Measurements from ENCODE around the gene SARDH.
A peak's percentile ranks its signal among the peaks of the same experiment; 100 is the strongest.
"Not testable (repeated sequence)": the region's sequence is repeated elsewhere in the genome, so short reads cannot be mapped to it uniquely, and the experiment has no call there.

SARDH gene

DNA sequence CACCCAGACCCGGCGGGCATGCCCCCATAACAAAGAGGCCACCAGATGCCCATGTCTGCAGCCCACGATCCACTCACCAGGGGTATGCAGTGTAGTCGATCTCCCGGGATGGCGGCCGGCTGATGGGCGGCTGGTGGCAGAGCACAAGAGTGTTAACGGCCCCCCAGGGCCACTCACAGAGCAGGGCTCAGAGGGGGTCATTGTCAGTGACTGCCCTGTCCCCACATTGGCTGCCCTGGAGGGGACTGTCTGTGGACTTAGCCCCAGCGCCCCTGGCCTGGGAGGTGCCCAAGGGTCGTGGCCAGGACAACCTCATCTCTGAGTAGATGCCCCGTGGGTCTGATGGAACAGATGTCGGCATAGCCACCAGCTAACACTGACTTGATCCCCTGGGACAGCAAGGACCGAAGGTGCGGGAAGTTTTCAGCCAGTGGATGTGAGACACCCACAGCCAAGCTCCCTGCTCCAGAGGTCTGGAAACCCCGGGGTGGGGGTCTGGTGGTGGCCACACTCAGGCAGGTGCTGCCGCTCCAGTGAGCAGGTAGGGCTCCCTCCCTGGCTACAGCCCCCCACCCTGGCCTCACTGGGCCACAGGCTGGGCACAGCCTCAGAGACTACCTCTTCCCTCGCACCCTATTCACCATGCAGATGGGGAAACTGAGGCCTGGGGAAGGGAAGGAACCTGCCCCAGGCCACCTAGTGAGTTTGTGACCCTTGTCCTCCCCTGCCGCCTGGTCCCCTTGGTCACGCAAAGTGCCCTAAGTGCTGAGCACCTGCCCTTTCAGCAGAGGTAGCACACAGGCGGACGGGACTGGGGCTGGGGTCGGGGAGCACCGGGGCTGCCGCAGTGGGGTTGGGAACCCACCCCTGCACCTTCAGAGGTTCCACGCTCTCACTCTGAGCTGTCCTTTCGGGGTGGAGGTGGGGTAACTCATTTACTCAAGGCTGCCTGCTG, 38.1 kb upstream of the SARDH start:
- no peak for DNase-seq

DNA sequence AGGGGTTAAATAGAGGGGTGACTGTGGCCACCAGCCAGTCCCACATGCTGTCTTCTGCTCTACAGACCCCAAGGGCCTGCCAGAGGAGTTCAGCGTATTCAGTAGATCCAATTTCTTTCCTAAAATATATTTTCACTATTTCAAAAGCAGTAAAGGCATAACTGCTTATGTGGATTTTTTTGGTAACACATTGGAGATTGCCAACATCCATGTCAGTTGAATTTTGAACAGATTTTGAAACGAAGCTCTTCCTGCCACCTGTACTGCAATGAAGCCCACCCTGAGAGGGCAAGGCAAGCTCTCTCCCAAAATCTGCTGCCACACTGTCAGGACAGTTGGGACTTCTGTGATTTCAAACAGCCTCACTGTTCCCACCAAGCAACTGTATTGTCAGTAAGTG, 37.1 kb upstream of the SARDH start:
- DNase-seq = no peak

DNA sequence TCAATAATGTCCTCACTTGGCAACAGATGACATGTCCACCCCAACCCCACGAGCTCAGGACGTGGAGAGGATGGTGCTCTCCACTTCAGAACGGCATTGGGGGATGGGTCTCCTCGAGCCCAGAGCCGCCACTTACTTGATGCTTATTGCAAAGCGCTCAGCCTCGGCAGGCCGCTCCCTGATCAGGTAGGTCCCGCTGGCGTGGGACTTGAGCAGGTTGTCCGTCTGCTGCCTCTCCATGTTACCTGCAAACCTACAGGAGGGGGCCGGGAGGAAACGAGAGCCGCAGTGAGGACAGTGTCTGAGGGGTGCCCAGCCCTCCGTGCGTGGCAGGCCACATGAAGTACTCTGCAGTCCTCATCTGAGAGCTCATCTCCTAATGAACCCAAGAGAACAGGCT, 36.6 kb upstream of the SARDH start:
- DNase-seq = no peak

DNA sequence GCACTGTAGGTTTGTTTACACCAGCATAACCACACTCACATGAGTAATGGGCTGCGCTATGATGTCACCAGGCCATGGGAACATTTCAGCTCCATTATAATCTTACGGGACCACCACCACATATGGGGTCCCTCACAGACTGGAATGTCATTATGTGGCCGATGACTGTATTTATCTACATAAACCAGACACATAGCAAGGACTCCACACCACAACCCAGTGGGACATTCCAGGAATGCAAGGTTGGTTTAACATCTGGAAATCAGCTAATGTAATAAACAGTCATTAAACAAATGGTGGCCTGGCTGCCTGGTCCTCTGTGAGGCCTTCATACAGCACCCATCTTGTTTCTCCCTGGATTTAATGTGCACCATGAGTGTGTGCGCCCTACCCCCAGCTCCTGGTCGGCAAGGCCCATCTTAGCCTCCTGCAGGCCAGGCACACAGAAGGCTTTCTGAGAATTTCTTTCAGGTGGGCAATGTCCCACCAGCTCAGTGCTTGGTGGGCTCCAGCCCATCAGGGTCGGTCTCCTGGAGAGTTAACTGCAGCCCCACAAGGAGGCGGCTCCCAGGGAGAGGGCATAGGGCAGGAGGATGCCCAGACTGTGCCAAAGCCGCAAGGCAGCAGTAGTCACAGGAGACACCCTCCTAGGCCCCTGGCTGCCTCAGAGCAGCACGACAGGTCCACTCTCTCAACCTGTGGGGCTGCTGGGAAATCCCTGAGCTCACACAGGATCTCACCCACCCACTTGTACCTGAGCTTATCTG, 35.9 kb upstream of the SARDH start:
- DNase-seq = no peak

DNA sequence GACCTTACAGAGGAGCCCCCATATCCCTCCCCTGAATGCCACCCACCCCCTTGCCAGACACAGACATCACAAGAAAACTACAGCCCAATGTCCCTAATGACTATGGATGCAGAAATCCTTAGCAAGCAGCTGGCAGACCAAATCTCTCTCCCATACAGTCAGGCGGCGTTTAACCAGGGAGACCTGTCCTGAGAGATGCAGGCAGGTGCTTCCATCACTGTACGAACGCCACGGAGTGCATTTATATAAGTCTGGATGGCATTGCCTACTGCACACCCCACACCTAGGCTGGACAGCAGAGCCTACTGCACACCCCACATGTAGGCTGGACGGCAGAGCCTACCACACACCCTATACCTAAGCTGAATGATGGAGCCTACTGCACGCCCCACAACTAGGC, 34.4 kb upstream of the SARDH start:
- no peak for DNase-seq

DNA sequence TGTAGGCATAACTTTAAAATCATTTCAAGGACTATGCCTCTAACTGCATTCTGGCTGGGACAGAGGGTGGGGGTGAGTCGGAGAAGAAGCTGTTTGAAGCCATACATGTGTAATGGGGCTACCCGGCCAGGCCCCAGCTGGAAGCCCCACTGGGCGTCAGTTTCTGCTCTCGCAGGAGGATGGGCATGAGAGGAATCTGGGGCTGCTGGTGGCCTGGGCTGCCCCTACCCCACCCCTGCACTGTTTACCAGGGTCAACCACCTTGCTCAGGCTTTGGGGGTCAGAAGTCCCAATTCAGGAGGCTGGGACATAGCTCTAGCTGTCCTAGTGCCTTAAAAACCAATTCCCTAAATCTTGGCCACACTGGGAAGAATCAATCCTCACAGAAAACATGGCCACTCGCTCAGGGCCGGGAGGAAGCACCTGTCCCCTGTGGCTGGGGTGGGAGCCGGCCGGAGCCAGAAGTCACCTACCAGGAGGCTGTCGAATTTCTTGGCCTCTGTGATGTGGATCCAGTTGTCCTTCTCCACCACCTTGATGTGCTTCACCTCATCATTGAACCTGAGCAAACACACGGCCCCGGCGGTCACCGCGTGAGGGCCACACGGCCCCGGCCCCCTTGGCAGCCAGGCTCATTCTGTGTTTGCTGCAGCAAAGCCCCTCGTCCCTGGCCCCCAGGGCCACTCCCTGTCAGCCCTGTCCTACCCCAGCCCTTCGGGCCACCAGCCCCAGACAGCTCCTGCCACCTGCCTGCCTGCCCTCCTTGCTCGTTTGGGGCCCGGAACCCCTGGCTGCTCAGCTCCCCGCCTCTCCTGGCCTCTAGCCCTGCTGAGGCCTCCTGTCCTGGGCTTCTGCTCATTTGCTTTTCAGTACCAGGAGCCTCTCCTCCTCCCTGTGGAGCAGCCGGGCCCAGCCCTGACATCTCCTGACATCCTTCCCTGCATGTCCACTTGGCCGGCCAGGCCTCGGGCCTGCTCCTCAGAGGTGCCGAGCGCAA, 33.6 kb upstream of the SARDH start:
- peak; percentile 1 for DNase-seq

DNA sequence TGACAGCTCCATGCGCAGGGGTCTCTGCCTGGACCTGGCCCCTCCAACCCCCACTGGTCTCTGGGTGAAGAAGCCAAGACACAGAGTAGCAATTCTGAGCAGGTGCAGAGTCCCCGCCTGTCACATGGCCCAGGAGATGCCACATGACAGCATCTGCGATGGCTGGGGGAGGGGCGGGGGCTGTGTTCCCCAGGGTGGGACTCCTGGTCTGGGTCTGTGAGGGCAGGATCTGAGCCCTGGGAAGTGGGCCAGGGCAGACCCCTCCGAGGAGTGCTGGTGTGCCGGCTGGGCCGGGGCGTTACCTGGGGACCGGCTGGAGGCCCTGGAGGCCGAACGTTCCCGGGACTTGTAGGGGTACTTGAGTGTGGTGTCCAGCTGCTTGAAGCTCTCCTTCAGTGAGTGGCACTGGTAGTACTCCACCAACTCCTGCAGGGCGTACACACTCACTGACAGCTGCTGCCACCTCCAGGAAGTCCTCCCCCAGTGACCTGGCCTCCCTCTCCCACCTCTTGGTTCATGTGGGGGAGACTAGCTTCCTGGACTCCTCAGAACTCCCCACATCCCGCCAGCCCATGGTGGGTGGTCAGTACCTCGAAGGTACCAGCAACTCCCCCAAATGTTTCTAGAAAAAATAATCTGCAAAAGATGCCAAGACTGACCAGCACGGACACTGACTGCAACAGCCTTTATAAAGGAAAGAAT, 32.1 kb upstream of the SARDH start:
- no peak for DNase-seq

DNA sequence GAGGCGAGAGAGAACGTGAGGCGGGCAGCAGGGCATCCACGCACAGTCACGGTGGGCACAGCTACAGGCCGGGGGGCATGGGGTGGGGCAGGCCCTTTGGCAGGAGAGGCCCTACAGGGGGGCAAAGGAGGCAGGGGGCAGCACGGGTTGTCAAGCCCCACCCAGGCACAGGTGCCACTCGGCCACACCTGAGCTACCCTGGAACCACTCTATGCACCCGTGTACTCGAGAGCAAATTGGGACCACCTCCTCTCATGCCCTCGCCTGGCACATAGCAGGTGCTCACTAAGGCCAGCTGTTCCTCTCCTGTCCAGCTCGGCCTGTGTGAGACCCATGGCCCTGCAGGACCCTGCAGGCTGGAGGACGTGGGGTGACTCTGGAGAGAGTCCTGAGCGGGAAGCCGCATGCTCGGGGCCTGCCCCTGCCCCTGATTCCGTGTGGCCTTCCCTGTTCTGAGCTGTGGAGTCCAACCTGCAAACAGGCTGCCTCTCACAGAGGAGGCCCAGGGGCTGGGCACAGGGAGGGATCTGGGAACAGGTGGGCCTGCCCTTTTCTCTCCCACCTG, 31.4 kb upstream of the SARDH start:
- no peak for DNase-seq

DNA sequence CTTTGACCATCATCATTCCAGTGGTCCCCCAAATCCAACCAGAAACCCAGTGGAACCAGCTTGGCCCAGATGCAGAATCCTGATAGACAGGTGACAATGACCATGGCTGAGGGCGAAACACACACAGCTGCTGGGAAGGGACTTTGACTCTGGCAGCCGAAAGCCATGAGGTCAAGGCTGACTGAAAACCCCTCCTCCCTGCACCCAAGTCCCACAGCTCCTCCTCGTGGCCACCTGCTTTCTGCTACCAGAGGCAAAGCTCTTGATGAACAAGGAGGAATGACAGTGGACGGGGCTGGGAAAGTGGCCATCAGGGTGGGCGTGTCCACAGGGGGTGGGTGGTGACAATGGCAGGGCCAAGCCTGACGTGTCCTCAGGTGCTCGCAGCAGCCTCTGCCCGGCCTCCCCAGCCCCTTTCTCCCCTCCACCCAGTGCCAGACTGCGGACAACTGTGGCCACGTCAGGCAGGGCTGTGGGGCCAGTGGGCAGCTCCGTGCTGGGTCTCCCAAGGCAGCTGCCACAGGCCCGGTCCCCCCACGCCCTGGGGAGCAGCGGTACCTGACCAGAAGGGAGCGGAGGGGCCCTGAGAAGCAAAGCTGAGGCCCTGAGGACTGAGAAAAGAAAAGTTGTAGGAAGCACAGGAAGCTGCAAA, 30.8 kb upstream of the SARDH start:
- no peak for DNase-seq

DNA sequence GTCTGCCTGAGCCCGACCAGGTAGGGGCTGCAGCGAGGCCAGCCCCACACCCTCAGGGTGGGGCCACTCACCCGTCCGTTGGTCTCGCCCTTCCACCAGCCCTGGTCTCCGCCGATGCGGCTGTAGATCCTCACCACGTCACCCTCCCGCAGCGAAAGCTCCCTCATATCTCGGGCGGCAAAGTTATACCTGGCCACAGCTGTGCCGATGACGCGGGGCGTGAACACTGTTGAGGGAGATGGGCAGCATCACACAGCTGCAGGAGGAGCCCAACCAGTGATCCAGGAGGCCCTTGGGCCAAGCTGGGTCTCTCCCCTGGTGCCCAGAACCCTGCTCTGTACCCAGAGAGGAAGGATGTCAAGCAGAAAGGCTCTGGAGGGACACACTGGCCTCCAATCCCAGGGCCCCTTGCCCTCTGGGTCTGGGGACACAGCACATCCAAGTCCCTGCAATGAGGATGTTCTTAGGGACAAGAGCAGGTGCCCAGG, 30.3 kb upstream of the SARDH start:
- no peak for DNase-seq

DNA sequence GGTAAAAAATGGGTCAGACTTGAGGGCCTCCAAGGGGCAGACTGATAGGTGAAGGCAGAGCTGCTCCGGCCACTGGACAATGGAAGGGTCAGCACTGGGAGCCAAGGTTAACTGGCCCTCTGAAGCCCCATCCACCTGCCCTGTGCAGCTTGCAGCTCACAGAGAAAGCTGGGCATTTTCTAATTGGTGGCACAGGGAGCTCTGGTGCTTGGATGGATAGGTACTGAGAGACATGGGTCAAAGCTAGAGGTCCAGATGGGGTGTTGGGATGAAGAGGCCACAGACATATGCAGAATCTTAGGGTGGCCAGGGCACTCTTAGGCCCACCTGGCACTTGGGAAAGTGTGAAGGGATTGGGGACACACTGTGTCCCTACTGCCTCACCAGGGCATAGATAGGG, 29.5 kb upstream of the SARDH start:
- no peak for DNase-seq

DNA sequence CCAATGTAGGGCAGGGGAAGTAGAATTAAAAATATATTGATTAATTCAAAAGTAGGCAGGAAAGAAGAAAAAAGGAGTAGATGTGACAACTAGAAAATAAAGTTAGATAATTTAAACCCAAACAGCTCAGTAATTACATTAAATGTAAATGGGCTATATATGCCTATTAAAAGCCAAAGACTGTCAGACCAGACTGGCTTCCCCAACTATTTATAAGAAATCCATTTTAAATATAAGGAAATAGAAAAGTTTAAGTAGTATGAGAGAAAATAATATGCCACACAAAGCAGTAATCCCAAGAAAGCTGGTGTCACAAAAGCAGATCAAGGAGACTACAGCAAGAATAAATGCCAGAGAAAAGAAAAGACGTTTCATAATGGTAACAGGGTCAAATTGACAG, 28.9 kb upstream of the SARDH start:
- no peak for DNase-seq

DNA sequence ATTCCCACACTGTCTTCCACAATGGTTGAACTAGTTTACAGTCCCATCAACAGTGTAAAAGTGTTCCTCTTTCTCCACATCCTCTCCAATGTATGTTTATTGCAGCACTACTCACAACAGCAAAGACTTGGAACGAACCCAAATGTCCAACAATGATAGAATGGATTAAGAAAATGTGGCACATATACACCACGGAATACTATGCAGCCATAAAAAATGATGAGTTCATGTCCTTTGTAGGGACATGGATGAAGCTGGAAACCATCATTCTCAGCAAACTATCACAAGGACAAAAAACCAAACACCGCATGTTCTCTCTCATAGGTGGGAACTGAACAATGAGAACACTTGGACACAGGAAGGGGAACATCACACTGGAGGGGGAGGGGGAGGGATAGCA, 28.1 kb upstream of the SARDH start:
- not testable (repeated sequence) for DNase-seq

DNA sequence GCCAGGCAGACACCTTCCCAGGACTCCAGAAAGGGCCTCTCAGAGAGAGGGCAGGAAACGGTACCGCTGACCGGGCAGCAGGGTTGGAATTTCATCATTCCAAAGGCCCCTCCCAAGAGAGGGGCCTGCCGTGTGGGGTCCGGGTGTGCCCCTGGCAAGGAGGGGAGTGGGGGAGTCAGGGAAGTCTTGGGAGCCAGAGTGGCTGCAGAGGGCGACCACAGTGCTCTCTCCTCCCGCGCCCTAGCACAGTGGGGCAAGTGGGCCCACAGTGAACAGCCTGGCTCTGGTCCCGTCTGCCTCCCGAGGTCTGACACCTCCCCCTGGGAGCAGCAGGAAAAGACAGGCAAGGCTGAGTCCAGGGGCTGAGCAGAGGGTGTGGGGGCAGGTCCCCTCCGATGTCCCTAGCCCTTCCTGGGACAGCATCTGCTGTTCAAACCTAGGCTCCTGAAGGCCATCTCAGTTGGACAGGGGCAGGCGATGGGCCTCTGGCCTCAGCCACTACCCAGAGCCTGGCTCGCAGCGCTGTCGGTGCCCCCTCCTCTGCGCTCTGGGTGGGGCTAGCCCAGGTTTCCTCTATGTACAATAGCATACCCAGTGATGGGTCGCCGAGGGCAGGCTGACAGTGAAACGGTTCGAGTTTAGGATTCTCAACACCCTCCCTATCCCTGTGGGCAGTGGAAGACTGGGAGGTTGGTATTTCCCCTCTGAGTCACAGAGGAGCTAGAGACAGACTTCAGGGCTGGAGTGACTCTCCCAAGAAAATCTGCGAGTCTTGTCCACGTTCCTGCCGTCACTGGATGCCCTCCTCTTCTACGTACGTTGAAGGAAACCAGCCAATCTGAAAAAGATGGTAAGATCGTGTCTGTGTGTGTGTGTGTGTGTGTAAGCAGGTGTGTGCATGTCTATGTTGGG, 25.4 kb upstream of the SARDH start:
- no peak for DNase-seq

DNA sequence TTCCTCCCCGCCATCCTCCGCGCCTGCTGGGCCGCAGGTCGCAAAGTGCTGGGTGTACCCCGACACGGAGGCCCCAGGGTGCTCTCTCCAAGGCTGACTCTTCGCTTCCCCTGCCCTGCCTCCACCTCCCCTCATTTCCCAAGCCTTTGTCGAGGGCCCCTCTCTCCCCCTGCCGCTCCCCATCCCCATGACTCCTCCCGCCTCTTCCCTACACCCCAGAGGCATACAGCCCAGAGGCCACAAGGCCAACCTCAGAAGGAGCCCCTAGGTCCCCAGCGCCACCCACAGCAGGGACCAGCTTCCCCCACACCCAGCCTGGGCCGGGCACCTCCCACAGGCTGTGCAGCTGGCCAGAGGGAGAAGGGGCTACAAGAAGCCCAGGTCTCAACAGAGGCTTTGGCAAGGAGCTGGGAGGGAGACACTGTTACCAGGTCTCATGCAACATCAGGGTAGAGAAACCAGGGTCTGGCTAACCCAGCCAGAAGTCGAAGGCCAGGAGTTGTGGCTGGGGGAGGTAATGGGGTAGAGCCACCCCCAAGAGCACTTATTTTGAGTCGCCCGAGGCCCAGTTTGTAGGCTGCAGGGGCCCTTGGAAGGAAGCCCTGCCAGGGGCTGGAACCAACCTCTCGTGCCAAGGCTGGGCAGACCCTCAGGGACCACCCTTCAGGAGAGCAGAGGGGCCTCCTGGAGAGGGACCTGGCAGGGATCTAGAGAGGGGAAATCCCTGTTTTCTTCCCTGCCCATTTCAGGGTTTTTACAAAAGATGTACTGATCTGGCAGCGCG, 24.5 kb upstream of the SARDH start:
- no peak for DNase-seq

DNA sequence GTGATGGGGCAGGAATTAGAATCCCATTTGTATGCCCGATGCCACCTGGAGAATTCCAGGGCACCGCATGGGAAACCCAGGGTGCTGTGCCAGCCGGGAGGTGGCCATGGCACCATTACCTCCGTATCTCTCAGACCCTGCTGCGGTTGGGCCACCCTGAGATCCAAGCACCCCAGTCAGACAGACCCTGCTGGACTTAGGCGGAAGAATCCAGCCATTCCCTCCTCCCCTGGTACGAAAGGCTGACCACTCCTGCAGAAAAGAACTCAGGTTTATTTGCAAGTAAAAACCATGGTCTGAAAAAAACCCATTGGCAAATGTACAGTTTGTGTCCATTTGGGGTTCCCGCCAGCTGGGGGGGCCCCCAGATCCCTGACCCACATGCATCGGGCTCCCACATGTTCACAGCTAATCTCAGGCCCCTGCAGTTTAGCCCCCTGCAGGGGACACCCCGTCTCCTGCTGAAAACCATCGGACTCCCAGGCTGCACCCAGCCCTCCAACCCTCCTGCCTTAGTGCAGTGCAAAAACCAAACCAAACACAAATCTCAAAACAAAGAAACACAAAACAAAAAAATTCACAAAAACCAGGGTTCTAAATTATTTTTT, 23.6 kb upstream of the SARDH start:
- no peak for DNase-seq

DNA sequence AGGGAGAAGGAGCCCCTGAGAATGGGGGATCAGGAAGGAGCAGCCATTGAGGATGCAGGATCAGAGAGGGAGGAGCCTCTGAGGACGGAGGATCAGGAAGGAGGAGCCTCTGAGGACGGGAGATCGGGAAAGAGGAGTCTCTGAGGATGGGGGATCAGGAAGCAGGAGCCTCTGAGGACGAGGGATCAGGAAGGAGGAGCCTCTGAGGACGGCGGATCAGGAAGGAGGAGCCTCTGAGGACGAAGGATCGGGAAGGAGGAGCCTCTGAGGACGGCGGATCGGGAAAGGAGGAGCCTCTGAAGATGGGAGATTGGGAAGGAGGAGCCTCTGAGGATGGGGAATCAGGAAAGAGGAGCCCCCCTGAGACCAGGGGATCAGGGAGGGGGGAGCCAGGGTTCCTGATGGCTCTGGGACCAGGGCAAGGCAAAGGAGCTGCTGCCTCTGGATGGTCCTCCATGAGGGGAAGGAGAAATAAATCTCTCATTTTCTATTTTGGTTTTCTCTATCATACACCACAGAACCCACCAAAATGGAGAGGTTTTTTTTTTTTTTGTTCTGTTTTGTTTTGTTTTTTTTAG, 22.6 kb upstream of the SARDH start:
- no peak for DNase-seq

DNA sequence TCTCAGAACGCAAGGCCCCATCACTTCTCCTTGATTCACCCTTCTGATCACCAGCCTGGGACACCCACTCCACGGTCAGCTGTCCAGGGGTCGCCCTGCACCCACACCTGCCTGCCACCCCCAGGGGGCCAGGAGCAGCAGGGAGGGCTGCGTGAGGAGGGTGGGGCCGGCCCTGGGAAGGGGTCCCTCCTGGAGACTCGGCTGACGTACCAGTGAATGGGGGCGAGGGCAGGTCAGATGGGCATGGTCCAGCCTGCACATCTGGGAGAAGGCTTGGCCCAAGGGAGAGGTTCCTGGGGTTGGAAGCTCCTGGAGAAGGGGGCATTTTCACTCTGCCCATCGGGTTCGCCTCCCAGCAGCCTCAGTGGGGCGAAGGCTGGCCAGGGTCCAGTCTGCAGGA, 21.8 kb upstream of the SARDH start:
- no peak for DNase-seq

All from activated CD4-positive, alpha-beta T cell treated with anti-CD3 and anti-CD28 coated beads for 1 hour (primary cell).